ENCODE measurements around the gene RSRC1.
"Not testable (repeated sequence)": the region's sequence is repeated elsewhere in the genome, so short reads cannot be mapped to it uniquely, and the experiment has no call there.

The RSRC1 gene

DNA sequence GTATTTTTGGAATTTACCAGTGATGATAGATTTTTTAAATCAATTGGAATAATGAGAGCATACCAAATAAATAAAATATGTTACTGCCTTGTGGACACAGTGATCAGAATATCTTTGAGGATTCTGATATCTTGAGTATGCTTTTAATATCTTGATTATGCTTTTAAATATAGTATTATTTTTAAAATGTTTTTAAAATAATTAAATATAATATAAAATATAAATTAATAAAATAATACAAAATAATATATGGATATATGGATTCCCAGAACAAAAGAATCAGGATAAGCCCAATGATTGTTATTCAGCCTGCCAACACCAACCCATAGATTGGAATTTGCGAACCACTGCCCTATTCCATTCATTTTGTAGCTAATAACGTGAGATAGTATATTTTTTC lies 369.2 kb downstream of the RSRC1 start:
- Mint-ChIP-seq H3K9me3 (ENCODE audit: low read depth) (no peaks in the 10 kb centered on the region), H3K36me3 (peaks cover 9% of the 10 kb centered on the region), H3K4me1 (ENCODE audit: low read depth) (no peaks in the 10 kb centered on the region), H3K27ac (no peak overlapping the region), H3K27me3 (no peaks in the 10 kb centered on the region), H3K4me3 (no peak overlapping the region)

DNA sequence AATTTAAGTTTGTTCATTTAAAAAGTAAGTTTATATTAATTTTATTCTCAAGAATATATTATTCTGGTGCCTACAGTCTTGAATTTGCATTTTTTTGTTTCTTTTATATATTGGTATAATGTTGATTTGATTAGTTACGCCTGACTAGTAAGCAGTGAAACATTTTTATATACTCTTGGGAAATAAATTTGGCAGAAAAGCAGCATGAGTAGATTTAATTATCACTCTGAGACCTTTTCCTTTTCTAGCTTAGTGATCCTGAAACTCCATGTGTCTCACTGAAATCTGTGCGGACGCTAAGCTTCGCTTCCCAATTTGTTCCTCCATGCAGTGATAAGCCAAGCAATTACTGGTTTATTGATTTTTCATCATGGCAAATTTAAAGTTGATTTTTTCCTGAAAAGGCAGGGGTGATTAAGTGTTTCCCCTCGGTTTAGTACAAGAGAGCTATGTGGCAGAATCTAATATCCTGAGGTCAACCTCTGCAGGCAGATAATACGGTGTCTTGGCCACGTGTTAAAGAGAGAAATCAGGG lies 373.9 kb downstream of the RSRC1 start:
- Mint-ChIP-seq H3K27me3 (no peaks in the 10 kb centered on the region), H3K27ac (no peak overlapping the region), H3K4me1 (ENCODE audit: low read depth) (no peaks in the 10 kb centered on the region), H3K4me3 (no peak overlapping the region), H3K36me3 (peaks cover 7% of the 10 kb centered on the region), H3K9me3 (ENCODE audit: low read depth) (no peaks in the 10 kb centered on the region)

DNA sequence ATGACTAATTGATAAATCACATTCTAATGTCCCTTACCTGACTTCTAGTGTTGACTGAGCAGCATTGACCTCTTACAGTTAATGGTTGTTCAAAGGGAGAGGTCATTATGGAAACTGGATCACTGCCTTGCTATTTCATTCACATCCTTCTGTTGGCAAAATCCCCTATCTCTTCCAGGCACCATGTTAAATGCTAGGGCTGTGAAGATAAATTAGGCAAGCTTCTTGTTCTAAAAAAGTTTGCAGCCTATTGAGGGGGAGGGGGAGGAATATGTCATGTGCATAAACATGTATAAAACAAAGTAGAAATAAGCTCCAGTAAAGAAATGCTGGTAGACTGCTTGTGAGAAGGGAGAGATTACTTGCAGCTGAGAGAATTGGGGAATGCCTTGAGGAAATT lies 376.3 kb downstream of the RSRC1 start:
- no peak overlapping the region for H3K27ac Mint-ChIP-seq
- peaks cover 7% of the 10 kb centered on the region for H3K36me3 Mint-ChIP-seq
- no peaks in the 10 kb centered on the region for H3K27me3 Mint-ChIP-seq
- no peaks in the 10 kb centered on the region for H3K4me1 Mint-ChIP-seq (ENCODE audit: low read depth)
- no peak overlapping the region for H3K4me3 Mint-ChIP-seq
- peaks cover 3% of the 10 kb centered on the region for H3K9me3 Mint-ChIP-seq (ENCODE audit: low read depth)

DNA sequence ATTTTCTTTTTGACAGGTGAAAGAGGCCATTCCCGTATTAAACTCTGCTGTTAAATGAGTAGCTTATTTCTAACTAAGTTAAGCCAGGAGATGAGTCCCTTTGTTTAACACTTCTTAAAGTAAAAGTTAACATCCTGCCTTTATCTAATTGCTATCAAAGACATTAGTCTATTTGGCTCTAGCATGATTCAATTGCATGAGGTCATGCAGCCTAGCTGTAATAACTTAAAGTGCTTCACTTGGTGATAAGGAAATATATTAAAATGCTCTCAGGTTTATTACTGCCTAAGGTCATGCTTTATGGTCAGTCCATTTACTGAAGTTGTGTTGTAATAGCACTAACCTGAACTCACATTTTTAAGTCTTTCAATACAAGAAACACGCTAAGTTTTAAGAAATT lies 378.8 kb downstream of the RSRC1 start:
- Mint-ChIP-seq H3K36me3 (peaks cover 9% of the 10 kb centered on the region), H3K4me1 (ENCODE audit: low read depth) (no peaks in the 10 kb centered on the region), H3K4me3 (no peak overlapping the region), H3K27ac (no peak overlapping the region), H3K27me3 (no peaks in the 10 kb centered on the region), H3K9me3 (ENCODE audit: low read depth) (peaks cover 3% of the 10 kb centered on the region)

DNA sequence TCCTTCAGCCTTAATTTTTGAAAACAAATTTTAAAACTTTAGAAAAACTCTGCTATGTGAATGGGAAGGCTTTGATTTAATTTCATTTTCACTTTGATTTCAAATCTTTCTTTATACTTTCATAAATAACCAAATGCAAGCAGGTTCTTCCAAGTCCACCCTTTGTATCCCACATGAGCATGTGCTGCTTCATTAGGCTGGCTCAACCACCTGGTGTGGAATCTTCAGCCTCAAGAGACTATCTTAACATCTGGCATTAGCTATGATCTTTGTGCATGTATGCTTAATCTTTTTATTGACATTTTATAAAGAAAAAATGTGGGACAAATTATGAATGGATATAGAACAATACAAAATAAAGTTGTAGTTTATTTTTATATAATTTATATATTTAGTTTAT lies 379.3 kb downstream of the RSRC1 start:
- H3K4me3 Mint-ChIP-seq = no peak overlapping the region

DNA sequence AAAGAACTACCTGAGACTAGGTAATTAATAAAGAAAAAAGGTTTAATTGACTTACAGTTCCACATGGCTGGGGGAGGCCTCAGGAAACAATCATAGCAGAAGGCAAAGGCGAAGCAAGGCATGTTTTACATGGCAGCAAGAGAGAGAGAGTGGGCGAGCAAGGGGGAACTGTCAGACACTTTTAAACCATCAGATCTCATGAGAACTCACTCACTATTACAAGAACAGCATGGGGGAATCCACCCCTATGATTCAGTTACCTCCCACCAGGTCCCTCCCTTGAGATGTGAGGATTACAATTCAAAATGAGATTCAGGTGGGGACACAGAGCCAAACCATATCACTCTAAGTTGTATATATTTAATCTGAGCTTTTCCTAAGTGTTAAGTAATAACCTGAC lies 382.1 kb downstream of the RSRC1 start:
- peaks cover 14% of the 10 kb centered on the region for H3K36me3 Mint-ChIP-seq
- H3K4me3 Mint-ChIP-seq = no peak overlapping the region
- H3K27ac Mint-ChIP-seq = no peak overlapping the region
- H3K9me3 Mint-ChIP-seq (ENCODE audit: low read depth) = peaks cover 3% of the 10 kb centered on the region
- no peaks in the 10 kb centered on the region for H3K4me1 Mint-ChIP-seq (ENCODE audit: low read depth)
- H3K27me3 Mint-ChIP-seq = no peaks in the 10 kb centered on the region

More for the DNA sequence above, 379.3 kb downstream of the RSRC1 start:
- Mint-ChIP-seq H3K27ac (no peak overlapping the region), H3K4me1 (ENCODE audit: low read depth) (no peaks in the 10 kb centered on the region), H3K27me3 (no peaks in the 10 kb centered on the region), H3K36me3 (peaks cover 9% of the 10 kb centered on the region), H3K9me3 (ENCODE audit: low read depth) (peaks cover 3% of the 10 kb centered on the region)

DNA sequence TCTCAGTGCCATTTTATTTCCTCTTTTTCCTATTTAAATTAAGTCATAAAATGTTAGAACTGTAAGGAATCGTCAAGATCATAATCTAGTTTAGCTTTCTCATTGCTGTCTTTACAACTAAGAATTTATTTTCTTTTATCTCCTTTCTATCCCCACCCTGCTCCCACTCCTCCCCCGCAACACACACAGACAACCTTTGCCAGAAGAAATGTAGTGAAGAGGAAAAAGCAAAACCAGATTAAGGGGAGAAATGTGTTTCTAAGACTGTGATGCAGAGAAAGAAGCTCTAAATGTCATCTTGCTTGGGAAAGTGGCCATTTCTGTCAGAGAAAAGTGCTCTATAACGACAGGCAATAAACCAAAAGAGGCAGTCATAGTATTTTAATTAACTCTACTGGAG lies 382.8 kb downstream of the RSRC1 start:
- H3K4me1 Mint-ChIP-seq (ENCODE audit: low read depth) = no peaks in the 10 kb centered on the region
- H3K27me3 Mint-ChIP-seq = no peaks in the 10 kb centered on the region
- no peak overlapping the region for H3K27ac Mint-ChIP-seq
- H3K9me3 Mint-ChIP-seq (ENCODE audit: low read depth) = peaks cover 4% of the 10 kb centered on the region
- H3K4me3 Mint-ChIP-seq = no peak overlapping the region
- H3K36me3 Mint-ChIP-seq = peaks cover 16% of the 10 kb centered on the region

DNA sequence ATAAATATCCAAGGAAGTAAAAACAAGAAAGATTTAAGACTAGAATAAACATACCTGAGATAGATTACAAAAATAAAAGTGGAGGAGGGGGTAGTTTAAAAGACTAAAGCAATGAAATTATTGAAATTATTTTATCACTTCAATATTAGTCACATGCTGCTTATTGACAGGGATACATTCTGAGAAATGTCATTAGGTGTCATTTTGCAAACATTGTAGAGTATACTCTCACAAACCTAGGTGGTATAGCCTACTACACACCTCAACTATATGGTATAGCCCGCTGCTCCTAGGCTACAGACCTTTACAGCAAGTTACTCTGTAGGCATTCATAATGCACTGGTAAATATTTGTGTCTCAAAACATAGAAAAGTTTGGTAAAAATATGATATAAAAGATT lies 384.0 kb downstream of the RSRC1 start:
- no peaks in the 10 kb centered on the region for H3K27me3 Mint-ChIP-seq
- H3K4me3 Mint-ChIP-seq = no peak overlapping the region
- H3K4me1 Mint-ChIP-seq (ENCODE audit: low read depth) = no peaks in the 10 kb centered on the region
- peaks cover 27% of the 10 kb centered on the region for H3K36me3 Mint-ChIP-seq
- no peak overlapping the region for H3K27ac Mint-ChIP-seq
- peaks cover 16% of the 10 kb centered on the region for H3K9me3 Mint-ChIP-seq (ENCODE audit: low read depth)

DNA sequence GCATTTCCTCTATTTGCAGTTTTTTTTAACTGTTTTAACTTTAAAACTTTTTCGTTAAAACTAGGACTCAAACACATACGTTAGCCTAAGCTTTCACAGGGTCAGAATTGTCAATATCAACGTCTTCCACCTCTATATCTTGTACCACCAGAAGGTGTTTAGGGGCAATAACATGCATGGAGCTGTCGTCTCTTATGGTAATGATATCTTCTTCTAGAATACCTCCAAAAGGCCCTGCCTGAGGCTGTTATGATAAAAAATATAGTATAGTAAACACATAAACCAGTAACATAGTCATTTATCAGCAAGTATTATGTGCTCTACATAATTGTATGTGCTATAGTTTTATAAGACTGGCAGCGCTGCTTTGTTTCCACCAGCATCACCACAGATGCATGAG lies 384.8 kb downstream of the RSRC1 start:
- Mint-ChIP-seq H3K27ac (no peak overlapping the region), H3K27me3 (no peaks in the 10 kb centered on the region), H3K36me3 (peaks cover 30% of the 10 kb centered on the region), H3K9me3 (ENCODE audit: low read depth) (peaks cover 19% of the 10 kb centered on the region), H3K4me3 (no peak overlapping the region), H3K4me1 (ENCODE audit: low read depth) (no peaks in the 10 kb centered on the region)

DNA sequence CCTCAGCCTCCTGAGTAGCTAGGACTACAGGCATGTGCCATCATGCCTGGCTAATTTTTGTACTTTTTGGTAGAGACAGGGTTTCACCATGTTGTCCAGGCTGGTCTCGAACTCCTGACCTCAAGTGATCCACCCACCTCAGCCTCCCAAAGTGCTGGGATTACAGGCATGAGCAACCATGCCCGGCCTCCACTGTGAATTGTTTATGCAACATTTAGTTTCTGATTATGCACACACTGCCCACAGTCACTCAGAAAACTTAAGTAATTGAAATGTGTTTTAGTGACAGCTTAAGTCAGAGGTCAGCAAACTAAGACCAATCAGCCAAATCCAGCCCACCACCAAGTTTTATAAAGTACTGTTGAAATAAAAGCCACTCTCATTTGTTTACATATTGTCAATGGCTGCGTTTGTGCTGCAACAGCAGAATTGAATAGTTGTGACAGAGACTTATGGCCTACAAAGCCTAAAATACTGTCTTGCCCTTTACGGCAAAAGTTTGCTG lies 385.6 kb downstream of the RSRC1 start:
- H3K27me3 Mint-ChIP-seq; H3K27ac Mint-ChIP-seq; H3K4me1 Mint-ChIP-seq (ENCODE audit: low read depth); H3K4me3 Mint-ChIP-seq: not testable (repeated sequence)
- H3K9me3 Mint-ChIP-seq (ENCODE audit: low read depth) = peaks cover 20% of the 10 kb centered on the region
- H3K36me3 Mint-ChIP-seq = peaks cover 36% of the 10 kb centered on the region

DNA sequence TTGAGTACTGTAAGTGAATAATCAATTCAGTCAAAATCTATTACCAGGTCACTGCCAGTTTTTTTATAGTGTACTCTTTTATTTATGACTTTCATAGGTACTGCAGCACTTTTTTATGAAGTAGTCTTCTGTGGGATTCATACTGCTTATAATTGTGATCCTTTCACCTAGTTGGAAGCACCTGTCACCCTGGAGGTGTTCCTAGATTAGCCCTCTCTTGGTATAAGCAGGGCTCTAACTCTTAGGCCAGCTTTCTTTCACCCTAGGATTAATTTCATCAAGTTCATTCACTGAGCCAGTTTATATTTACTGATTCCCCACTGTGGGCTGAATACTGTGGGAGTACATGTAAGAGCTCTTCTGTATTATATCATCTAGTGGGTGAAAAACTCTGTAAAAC lies 395.2 kb downstream of the RSRC1 start:
- Mint-ChIP-seq H3K27ac (no peak overlapping the region), H3K27me3 (no peaks in the 10 kb centered on the region), H3K4me1 (ENCODE audit: low read depth) (no peaks in the 10 kb centered on the region), H3K4me3 (no peak overlapping the region), H3K9me3 (ENCODE audit: low read depth) (peaks cover 10% of the 10 kb centered on the region), H3K36me3 (peaks cover 30% of the 10 kb centered on the region)

DNA sequence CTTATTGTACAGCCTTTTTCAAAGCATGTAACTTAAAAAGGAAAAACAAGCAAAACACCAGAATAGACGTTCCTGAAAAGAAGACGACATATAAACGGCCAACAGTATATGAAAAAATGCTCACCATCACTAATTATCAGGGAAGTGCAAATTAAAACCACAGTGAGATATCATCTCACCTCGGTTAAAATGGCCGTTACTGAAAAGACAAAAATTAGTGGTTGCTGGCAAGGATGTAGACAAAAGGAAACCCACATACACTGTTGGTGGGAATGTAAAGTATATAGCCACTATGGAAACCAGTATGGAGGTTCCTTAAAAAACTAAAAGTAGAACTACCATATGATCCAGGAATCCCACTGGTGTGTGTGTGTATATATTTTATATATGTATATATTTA lies 396.6 kb downstream of the RSRC1 start:
- Mint-ChIP-seq H3K27me3 (no peaks in the 10 kb centered on the region), H3K9me3 (ENCODE audit: low read depth) (peaks cover 10% of the 10 kb centered on the region), H3K4me1 (ENCODE audit: low read depth) (no peaks in the 10 kb centered on the region), H3K4me3 (no peak overlapping the region), H3K36me3 (peaks cover 28% of the 10 kb centered on the region), H3K27ac (no peak overlapping the region)

DNA sequence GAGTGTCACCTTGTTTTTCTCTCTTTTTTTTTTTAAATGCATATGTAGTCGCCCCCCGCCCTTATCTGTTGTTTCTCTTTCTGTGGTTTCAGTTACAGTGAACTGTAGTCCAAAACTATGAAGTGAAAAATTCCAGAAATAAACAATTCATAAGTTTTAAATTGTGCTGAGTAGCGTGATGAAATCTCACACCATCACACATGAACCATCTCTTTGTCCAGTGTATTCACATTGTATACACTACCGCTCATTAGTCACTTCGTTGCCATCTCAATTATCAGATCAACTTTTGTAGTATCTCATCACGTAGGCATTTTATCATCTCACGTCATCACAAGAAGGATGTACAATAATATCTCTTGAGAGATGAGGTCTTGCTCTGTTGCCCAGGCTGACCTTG lies 398.6 kb downstream of the RSRC1 start:
- Mint-ChIP-seq H3K36me3 (peaks cover 21% of the 10 kb centered on the region), H3K27ac (no peak overlapping the region), H3K4me1 (ENCODE audit: low read depth) (no peaks in the 10 kb centered on the region), H3K9me3 (ENCODE audit: low read depth) (peaks cover 10% of the 10 kb centered on the region), H3K4me3 (no peak overlapping the region), H3K27me3 (no peaks in the 10 kb centered on the region)

DNA sequence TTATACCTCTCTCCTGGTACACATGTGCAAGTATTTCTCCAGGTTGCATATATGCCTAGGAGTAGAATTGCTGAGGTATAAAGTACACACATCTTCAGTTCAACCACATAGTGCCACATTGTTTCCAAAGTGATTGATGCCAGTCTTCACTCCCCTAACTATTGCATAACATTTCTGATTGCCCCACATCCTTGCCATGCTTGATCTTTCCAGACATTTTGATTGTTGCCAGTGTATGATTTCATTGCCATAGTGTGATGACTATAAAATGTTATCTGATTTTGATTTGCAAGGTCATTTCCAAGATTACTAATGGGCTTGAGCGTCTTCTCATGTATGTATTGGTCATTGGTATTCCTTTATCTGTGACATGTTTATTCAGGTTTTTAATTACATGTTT lies 400.0 kb downstream of the RSRC1 start:
- Mint-ChIP-seq H3K27me3 (no peaks in the 10 kb centered on the region), H3K36me3 (peaks cover 27% of the 10 kb centered on the region), H3K27ac (no peak overlapping the region), H3K9me3 (ENCODE audit: low read depth) (peaks cover 16% of the 10 kb centered on the region), H3K4me3 (no peak overlapping the region), H3K4me1 (ENCODE audit: low read depth) (no peaks in the 10 kb centered on the region)

DNA sequence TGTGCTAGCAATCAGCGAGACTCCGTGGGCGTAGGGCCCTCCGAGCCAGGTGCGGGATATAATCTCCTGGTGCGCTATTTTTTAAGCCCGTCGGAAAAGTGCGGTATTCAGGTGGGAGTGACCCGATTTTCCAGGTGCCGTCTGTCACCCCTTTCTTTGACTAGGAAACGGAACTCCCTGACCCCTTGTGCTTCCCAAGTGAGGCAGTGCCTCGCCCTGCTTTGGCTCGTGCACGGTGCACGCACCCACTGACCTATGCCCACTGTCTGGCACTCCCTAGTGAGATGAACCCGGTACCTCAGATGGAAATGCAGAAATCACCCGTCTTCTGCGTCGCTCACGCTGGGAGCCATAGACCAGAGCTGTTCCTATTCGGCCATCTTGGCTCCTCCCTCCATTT lies 406.8 kb downstream of the RSRC1 start:
- H3K4me1 Mint-ChIP-seq (ENCODE audit: low read depth); H3K4me3 Mint-ChIP-seq; H3K9me3 Mint-ChIP-seq (ENCODE audit: low read depth); H3K27me3 Mint-ChIP-seq; H3K27ac Mint-ChIP-seq: not testable (repeated sequence)
- peaks cover 11% of the 10 kb centered on the region for H3K36me3 Mint-ChIP-seq

DNA sequence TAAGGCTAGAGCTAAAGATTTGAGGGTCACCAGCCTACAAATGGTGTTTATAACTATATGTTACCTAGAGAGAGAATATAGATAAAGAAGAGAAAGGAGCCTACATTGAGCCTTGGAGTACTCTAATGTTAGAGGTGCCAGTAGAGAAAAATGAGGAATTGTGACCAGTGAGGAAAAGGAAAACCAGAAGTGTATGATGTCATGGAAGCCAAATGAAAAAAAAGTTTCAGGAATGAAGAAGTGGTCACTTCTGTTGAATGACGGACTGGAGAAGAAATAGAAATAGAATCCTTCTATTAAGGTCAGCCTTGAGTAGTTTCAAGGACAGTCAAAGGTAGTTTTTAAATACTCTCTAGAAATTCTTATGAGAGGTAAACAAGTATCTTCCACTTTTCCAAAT lies 409.9 kb downstream of the RSRC1 start:
- Mint-ChIP-seq H3K27ac (no peak overlapping the region), H3K4me3 (no peak overlapping the region), H3K4me1 (ENCODE audit: low read depth) (no peaks in the 10 kb centered on the region), H3K36me3 (peaks cover 10% of the 10 kb centered on the region), H3K27me3 (no peaks in the 10 kb centered on the region), H3K9me3 (ENCODE audit: low read depth) (peaks cover 4% of the 10 kb centered on the region)
